H9 (cell line): ENCODE measurements around the gene FARS2. TPM values are rescaled to one million over a fixed set of nuclear protein-coding genes. Genes with fewer than 3 reads are reported as not detected.

Experiments used
- DNase-seq: peaks from one replicate; pipeline ENCODE4 v3.0.0-alpha.2; 2017
- H2AFZ ChIP-seq: one replicate; pipeline ENCODE4 v1.6.1; 2013; ENCODE audit warnings: mild to moderate bottlenecking, low read length, control low read depth, moderate library complexity
- H2AK5ac ChIP-seq: 2 replicates; pipeline ENCODE4 v1.6.1; 2013; ENCODE audit warnings: low read length, control low read depth, mixed read lengths; ENCODE audit not compliant: insufficient read length
- H2BK120ac ChIP-seq: one replicate; pipeline ENCODE4 v1.6.1; 2013; ENCODE audit warnings: low read depth, mild to moderate bottlenecking, low read length, control low read depth, inconsistent platforms; ENCODE audit not compliant: poor library complexity, severe bottlenecking
- H2BK12ac ChIP-seq: 2 replicates; pipeline ENCODE4 v1.6.1; 2013; ENCODE audit warnings: low read length, control low read depth, mixed read lengths, low read depth; ENCODE audit not compliant: insufficient read length
- H2BK15ac ChIP-seq: 2 replicates; pipeline ENCODE4 v1.6.1; 2013; ENCODE audit warnings: low read depth, low read length, control low read depth
- H2BK20ac ChIP-seq: one replicate; pipeline ENCODE4 v1.6.1; 2013; ENCODE audit warnings: low read depth, mild to moderate bottlenecking, low read length, control low read depth, inconsistent platforms; ENCODE audit not compliant: poor library complexity, severe bottlenecking
- H2BK5ac ChIP-seq: 2 replicates; pipeline ENCODE4 v1.6.1; 2013; ENCODE audit warnings: low read length, control low read depth, mixed read lengths; ENCODE audit not compliant: insufficient read length
- H3K14ac ChIP-seq: 2 replicates; pipeline ENCODE4 v1.6.1; 2013; ENCODE audit warnings: low read length, control low read depth; ENCODE audit not compliant: insufficient read depth
- H3K18ac ChIP-seq: 2 replicates; pipeline ENCODE4 v1.6.1; 2013; ENCODE audit warnings: low read depth, mild to moderate bottlenecking, mixed read lengths, low read length, control low read depth; ENCODE audit not compliant: insufficient read length
- H3K23ac ChIP-seq: 2 replicates; pipeline ENCODE4 v1.6.1; 2013; ENCODE audit warnings: low read length, control low read depth, mixed read lengths, low read depth; ENCODE audit not compliant: insufficient read length
- H3K23me2 ChIP-seq: 2 replicates; pipeline ENCODE4 v1.6.1; 2013; ENCODE audit warnings: low read depth, mild to moderate bottlenecking, mixed read lengths, low read length, control low read depth; ENCODE audit not compliant: insufficient read length, poor library complexity, severe bottlenecking
- H3K27ac ChIP-seq: 2 replicates; pipeline ENCODE4 v1.5.1; 2013; ENCODE audit warnings: low read length, control low read depth, mixed read lengths, low read depth; ENCODE audit not compliant: insufficient read length
- H3K27me3 ChIP-seq: 2 replicates; pipeline ENCODE4 v1.6.1; 2013; ENCODE audit warnings: low read length, control low read depth, inconsistent platforms; ENCODE audit not compliant: insufficient read depth
- H3K4ac ChIP-seq: 2 replicates; pipeline ENCODE4 v1.6.1; 2013; ENCODE audit warnings: low read depth, mild to moderate bottlenecking, control low read depth, inconsistent platforms, low read length, moderate library complexity
- H3K4me1 ChIP-seq: 2 replicates; pipeline ENCODE4 v1.6.1; 2013; ENCODE audit warnings: low read length, control low read depth, inconsistent platforms; ENCODE audit not compliant: insufficient read depth
- H3K4me2 ChIP-seq: 2 replicates; pipeline ENCODE4 v1.6.1; 2013; ENCODE audit warnings: low read length, control low read depth, mixed read lengths; ENCODE audit not compliant: insufficient read length, insufficient read depth
- H3K56ac ChIP-seq: 2 replicates; pipeline ENCODE4 v1.6.1; 2013; ENCODE audit warnings: low read depth, mild to moderate bottlenecking, mixed read lengths, low read length, control low read depth; ENCODE audit not compliant: insufficient read length
- H3K79me1 ChIP-seq: 2 replicates; pipeline ENCODE4 v1.6.1; 2013; ENCODE audit warnings: low read depth, mild to moderate bottlenecking, moderate library complexity, low read length, control low read depth, inconsistent platforms; ENCODE audit not compliant: insufficient read depth, poor library complexity, severe bottlenecking
- H3K79me2 ChIP-seq: 2 replicates; pipeline ENCODE4 v1.6.1; 2013; ENCODE audit warnings: low read length, control low read depth, inconsistent platforms; ENCODE audit not compliant: insufficient read depth
- H3K9ac ChIP-seq: 2 replicates; pipeline ENCODE4 v1.6.1; 2013; ENCODE audit warnings: low read length, control low read depth, mixed read lengths; ENCODE audit not compliant: insufficient read length; ENCODE audit errors: extremely low read depth
- H3K9me3 ChIP-seq: one replicate; pipeline ENCODE4 v1.6.1; 2013; ENCODE audit warnings: low read depth, low read length, inconsistent platforms; ENCODE audit not compliant: control insufficient read depth
- H3T11ph ChIP-seq: one replicate; pipeline ENCODE4 v1.6.1; 2013; ENCODE audit warnings: mild to moderate bottlenecking, low read length, control low read depth, inconsistent platforms
- H4K20me1 ChIP-seq: one replicate; pipeline ENCODE4 v1.6.1; 2013; ENCODE audit not compliant: control insufficient read depth, insufficient read length, insufficient read depth
- H4K5ac ChIP-seq: 2 replicates; pipeline ENCODE4 v1.6.1; 2013; ENCODE audit warnings: low read depth, mild to moderate bottlenecking, mixed read lengths, low read length, control low read depth; ENCODE audit not compliant: insufficient read length
- H4K8ac ChIP-seq: replicated peaks from 2 replicates; pipeline ENCODE4 v1.6.1; 2013; ENCODE audit warnings: low read length, control low read depth, mixed read lengths, low read depth; ENCODE audit not compliant: insufficient read length
- H4K91ac ChIP-seq: 2 replicates; pipeline ENCODE4 v1.6.1; 2013; ENCODE audit warnings: low read depth, mild to moderate bottlenecking, moderate library complexity, mixed read lengths, low read length, control low read depth; ENCODE audit not compliant: insufficient read length
- H3K27ac Mint-ChIP-seq, 3 experiments: 2 replicates in 2 of 3; 3 replicates in 1 of 3; pipeline ENCODE4 v1.8.0; 2020 to 2021; ENCODE audit warnings: mixed read lengths in 3 of 3, mild to moderate bottlenecking in 1 of 3, moderate library complexity in 1 of 3
- H3K27me3 Mint-ChIP-seq: 2 replicates; pipeline ENCODE4 v1.8.0; 2021; ENCODE audit warnings: low read depth, mild to moderate bottlenecking, moderate library complexity, mixed read lengths
- H3K36me3 Mint-ChIP-seq, 3 experiments: 2 replicates in 2 of 3; 3 replicates in 1 of 3; pipeline ENCODE4 v1.8.0; 2020 to 2021; ENCODE audit warnings: low read depth in 3 of 3, mixed read lengths in 3 of 3; ENCODE audit not compliant: insufficient read depth in 1 of 3
- H3K4me1 Mint-ChIP-seq, 2 experiments: 2 replicates each; pipeline ENCODE4 v1.8.0; 2020; ENCODE audit warnings: mixed read lengths in 2 of 2
- H3K4me3 Mint-ChIP-seq, 2 experiments: 2 replicates in 1 of 2; 3 replicates in 1 of 2; pipeline ENCODE4 v1.8.0; 2020 to 2021; ENCODE audit warnings: mild to moderate bottlenecking in 2 of 2, mixed read lengths in 2 of 2, moderate library complexity in 1 of 2
- H3K9me3 Mint-ChIP-seq, 2 experiments: 2 replicates in 1 of 2; 3 replicates in 1 of 2; pipeline ENCODE4 v1.8.0; 2020; ENCODE audit warnings: mild to moderate bottlenecking in 2 of 2, mixed read lengths in 2 of 2, moderate library complexity in 1 of 2
- WGBS: extraction: QIAGEN DNeasy Blood & Tissue Kit; methylation state at CpG from one replicate; pipeline ENCODE4 v1.1.7; 2013; ENCODE audit warnings: missing lambda C conversion rate, low lambda C conversion rate, mixed read lengths; ENCODE audit not compliant: insufficient read length; ENCODE audit errors: extremely low coverage; 5-methylcytosine and 5-hydroxymethylcytosine counted together
- total RNA-seq: library from RNA; stranded (reverse); gene quantifications from 2 replicates; pipeline ENCODE4 v1.2.1, GENCODE V29; 2021
- TF ChIP-seq, protein P1 (sequence below): fragments of 200-600 bp; sonication (generic); conservative IDR thresholded peaks from 3 replicates; pipeline ENCODE4 v1.8.0; 2021; ENCODE audit warnings: antibody characterized with exemption, mild to moderate bottlenecking

Gene FARS2
- total RNA-seq, 1 experiment from 2014 or later, result 8.5 TPM

- no peaks in the 10 kb centered on the region for H3K79me1 ChIP-seq
- H2AFZ ChIP-seq, result no peak overlapping the region
- H3K23ac ChIP-seq, result no peak overlapping the region
- no CpG with 5 or more reads among the region's 4 CpGs for WGBS
- Mint-ChIP-seq H3K27ac (no peak overlapping the region), H3K36me3 (0 out of 7 replicates have a peak, but pooled peaks cover 0 to 5% (median 0%) of the 10 kb centered on the region in 3 experiments), H3K27me3 (no peaks in the 10 kb centered on the region), H3K4me1 (peaks cover 16 to 37% of the 10 kb centered on the region in 2 experiments), H3K9me3 (peaks cover 0 to 2% of the 10 kb centered on the region in 2 experiments; a peak in 1 of 5 replicates), H3K4me3 (no peak overlapping the region)
- H3K4me1 ChIP-seq, result peaks cover 2% of the 10 kb centered on the region; the same call in 1 of the 2 replicates
- H3K27me3 ChIP-seq, result no peaks in the 10 kb centered on the region
- no peaks in the 10 kb centered on the region for H4K20me1 ChIP-seq
- H2BK15ac ChIP-seq, result no peak overlapping the region
- H3K18ac ChIP-seq, result no peak overlapping the region
- H2BK12ac ChIP-seq, result no peak overlapping the region
- H4K5ac ChIP-seq, result no peak overlapping the region
- H2BK20ac ChIP-seq, result no peak overlapping the region
- no peaks in the 10 kb centered on the region for H3K79me2 ChIP-seq
- H3K4me2 ChIP-seq, result no peak overlapping the region
- H3K23me2 ChIP-seq, result no peaks in the 10 kb centered on the region
- no peaks in the 10 kb centered on the region for H3K9me3 ChIP-seq
- H3K27ac ChIP-seq, result no peak overlapping the region
- H2BK120ac ChIP-seq, result no peak overlapping the region
- no peak overlapping the region for H3K4ac ChIP-seq
- no peak overlapping the region for H4K91ac ChIP-seq
- no peak overlapping the region for H2BK5ac ChIP-seq
- no peak overlapping the region for H3K9ac ChIP-seq
- no peak overlapping the region for H3K56ac ChIP-seq
- H3T11ph ChIP-seq, result no peak overlapping the region
- TF ChIP-seq, protein P1, sequence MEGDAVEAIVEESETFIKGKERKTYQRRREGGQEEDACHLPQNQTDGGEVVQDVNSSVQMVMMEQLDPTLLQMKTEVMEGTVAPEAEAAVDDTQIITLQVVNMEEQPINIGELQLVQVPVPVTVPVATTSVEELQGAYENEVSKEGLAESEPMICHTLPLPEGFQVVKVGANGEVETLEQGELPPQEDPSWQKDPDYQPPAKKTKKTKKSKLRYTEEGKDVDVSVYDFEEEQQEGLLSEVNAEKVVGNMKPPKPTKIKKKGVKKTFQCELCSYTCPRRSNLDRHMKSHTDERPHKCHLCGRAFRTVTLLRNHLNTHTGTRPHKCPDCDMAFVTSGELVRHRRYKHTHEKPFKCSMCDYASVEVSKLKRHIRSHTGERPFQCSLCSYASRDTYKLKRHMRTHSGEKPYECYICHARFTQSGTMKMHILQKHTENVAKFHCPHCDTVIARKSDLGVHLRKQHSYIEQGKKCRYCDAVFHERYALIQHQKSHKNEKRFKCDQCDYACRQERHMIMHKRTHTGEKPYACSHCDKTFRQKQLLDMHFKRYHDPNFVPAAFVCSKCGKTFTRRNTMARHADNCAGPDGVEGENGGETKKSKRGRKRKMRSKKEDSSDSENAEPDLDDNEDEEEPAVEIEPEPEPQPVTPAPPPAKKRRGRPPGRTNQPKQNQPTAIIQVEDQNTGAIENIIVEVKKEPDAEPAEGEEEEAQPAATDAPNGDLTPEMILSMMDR, result no peak
- DNase-seq, result no peak
- no peak overlapping the region for H4K8ac ChIP-seq
- no peak overlapping the region for H3K14ac ChIP-seq
- H2AK5ac ChIP-seq, result no peak overlapping the region
Observed at GRCh38 chr6:5506149-5506548, 244.8 kb downstream of the FARS2 start.
